K562 (cell line): ENCODE data around the gene AREL1. TPM values are rescaled to one million over a fixed set of nuclear protein-coding genes. Genes with fewer than 3 reads are reported as not detected.

Source experiments
- JUND ChIP-seq, 2 experiments: IDR thresholded peaks; 2 replicates in 1 of 2; 3 replicates in 1 of 2; pipeline ENCODE4 v1.6.1; 2011; ENCODE audit warnings: borderline replicate concordance in 2 of 2, low read depth in 2 of 2, low read length in 2 of 2, improper control_type of control experiment in 1 of 2, missing biosample characterization in 1 of 2, missing genetic modification characterization in 1 of 2, missing genetic modification reagents in 1 of 2
- NFE2L1 ChIP-seq: fragments of 450-650 bp; IDR thresholded peaks from 2 replicates; pipeline ENCODE4 v1.6.1; 2016; ENCODE audit warnings: missing genetic modification characterization, low read depth, mild to moderate bottlenecking, missing compliant biosample characterization, moderate library complexity, borderline replicate concordance
- NR2C2 ChIP-seq, 2 experiments: fragments of 200-800 bp in 1 of 2; sonication (Bioruptor generic) in 1 of 2; sonication (generic) in 1 of 2; formaldehyde crosslinking in 1 of 2; IDR thresholded peaks; 2 replicates each; pipeline versions ENCODE4 v1.6.1 to v1.8.0; 2016 to 2022; ENCODE audit warnings: mild to moderate bottlenecking in 1 of 2, missing compliant biosample characterization in 1 of 2, missing genetic modification characterization in 1 of 2, missing genetic modification reagents in 1 of 2
- NR4A1 ChIP-seq, 2 experiments: fragments of 250-450 bp in 1 of 2; fragments of 450-650 bp in 1 of 2; sonication (Bioruptor Pico) in 1 of 2; IDR thresholded peaks; 2 replicates each; pipeline versions ENCODE4 v1.4.0 to v1.6.1; 2016 to 2020; ENCODE audit warnings: mild to moderate bottlenecking in 2 of 2, missing compliant biosample characterization in 1 of 2, missing genetic modification characterization in 1 of 2, moderate library complexity in 1 of 2
- PTTG1 ChIP-seq: fragments of 450-650 bp; IDR thresholded peaks from 2 replicates; pipeline ENCODE4 v1.6.1; 2016; ENCODE audit warnings: low read depth, mild to moderate bottlenecking, missing genetic modification characterization, missing compliant biosample characterization
- TEAD1 ChIP-seq, 2 experiments: fragments of 450-650 bp in 1 of 2; sonication (generic) in 1 of 2; formaldehyde crosslinking; IDR thresholded peaks; 2 replicates each; pipeline versions ENCODE4 v1.4.0 to v1.8.0; 2020 to 2022; ENCODE audit warnings: mild to moderate bottlenecking in 2 of 2, missing genetic modification reagents in 1 of 2
- TRIM24 ChIP-seq, 2 experiments: fragments of 450-650 bp; IDR thresholded peaks; 2 replicates each; pipeline ENCODE4 v1.6.1; 2016
- ZNF316 ChIP-seq: fragments of 450-650 bp; IDR thresholded peaks from 2 replicates; pipeline ENCODE4 v1.6.1; 2016
- ZNF41 ChIP-seq: fragments of 250-450 bp; sonication (Bioruptor Pico); conservative IDR thresholded peaks from 2 replicates; pipeline ENCODE4 v1.4.0; 2020; ENCODE audit warnings: mild to moderate bottlenecking
- polyA plus RNA-seq, 8 experiments: library from polyadenylated mRNA; depleted of rRNA in 4 of 8; stranded (reverse) in 5 of 8; unstranded in 3 of 8; fragments of >200 nt; fragmentation: Nextera tagmentation in 2 of 8; fragmentation: Illumina TruSeq in 1 of 8; extraction: Ambion mirVana in 2 of 8; extraction: Trizol in 1 of 8; gene quantifications; 2 replicates each; pipeline versions ENCODE4 v1.2.1 to v1.2.3, GENCODE V29; 2011 to 2014; ENCODE audit warnings: inconsistent platforms in 1 of 8, missing spikeins in 1 of 8
- total RNA-seq, 7 experiments: library from RNA; depleted of rRNA in 6 of 7; stranded (reverse); fragments of >200 nt in 6 of 7; fragmentation: Illumina TruSeq in 2 of 7; extraction: Trizol in 2 of 7; gene quantifications; 2 replicates each; pipeline versions ENCODE4 v1.2.1 to v1.2.3, GENCODE V29; 2011 to 2021; ENCODE audit warnings: low replicate concordance in 1 of 7
- TF ChIP-seq, protein P1 (sequence below): fragments of 250-450 bp; sonication (Bioruptor Pico); IDR thresholded peaks from 2 replicates; pipeline ENCODE4 v1.8.0; 2021; ENCODE audit warnings: moderate library complexity, mild to moderate bottlenecking, inconsistent platforms
- TF ChIP-seq, protein P2 (sequence below): sonication (generic); formaldehyde crosslinking; IDR thresholded peaks from 2 replicates; pipeline ENCODE4 v1.8.0; 2022; ENCODE audit warnings: mild to moderate bottlenecking, missing genetic modification reagents

The AREL1 gene
- total and polyA plus RNA-seq, 9 of the 15 experiments (the other 6 are each of a cell fraction or from before 2014, with no cell fraction given): 6.0 to 24.8 (median 16.6) TPM

DNA sequence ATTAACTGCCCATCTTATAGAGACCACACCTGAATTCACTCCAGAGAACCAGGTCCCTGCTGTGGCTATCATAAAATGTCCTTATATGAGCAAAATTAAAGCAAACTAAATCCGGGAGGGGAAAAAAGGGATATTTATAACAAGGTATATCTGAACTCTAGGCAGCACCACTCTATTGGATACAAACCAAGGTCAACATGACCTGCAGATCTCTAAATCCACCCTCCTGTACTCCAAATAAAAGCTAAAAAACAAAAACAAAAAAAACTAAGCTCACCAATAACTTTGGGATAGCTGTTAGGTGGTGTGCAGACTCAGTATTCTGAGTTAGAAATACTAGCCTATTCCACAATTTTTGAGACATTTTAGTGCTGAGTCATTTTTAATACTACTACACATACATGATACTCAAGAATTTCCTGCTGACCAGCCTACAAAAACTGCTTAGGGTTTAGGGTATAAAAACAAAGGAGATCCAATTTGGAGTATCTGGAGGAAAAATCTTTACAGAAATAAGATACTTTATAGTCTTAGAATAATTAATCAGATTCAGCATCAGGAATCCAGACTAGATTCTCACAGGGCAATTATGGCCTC lies 54.2 kb downstream of the AREL1 start (continued):
- TF ChIP-seq NR2C2 (CRISPR knock-in tag; IDR thresholded peaks at IDR 0.05): no peak
- no peak for TF ChIP-seq NR2C2 (tag; IDR thresholded peaks at IDR 0.05)
- TF ChIP-seq PTTG1: no peak
- peak; percentile 83 for TF ChIP-seq ZNF316
- TF ChIP-seq TRIM24 (IDR thresholded peaks at IDR 0.05): no peak
- 0 out of 2 replicates have a peak, but pooled peaks have one; percentile 15 for TF ChIP-seq NFE2L1
- no peak for TF ChIP-seq NR4A1 (CRISPR knock-in tag; IDR thresholded peaks at IDR 0.05)
- TF ChIP-seq NR4A1 (tag; IDR thresholded peaks at IDR 0.05): no peak
- TF ChIP-seq ZNF41 (CRISPR knock-in tag): no peak
- TF ChIP-seq, protein P1, sequence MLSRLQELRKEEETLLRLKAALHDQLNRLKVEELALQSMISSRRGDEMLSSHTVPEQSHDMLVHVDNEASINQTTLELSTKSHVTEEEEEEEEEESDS (CRISPR knock-in tag): no peak
- TF ChIP-seq, protein P2, sequence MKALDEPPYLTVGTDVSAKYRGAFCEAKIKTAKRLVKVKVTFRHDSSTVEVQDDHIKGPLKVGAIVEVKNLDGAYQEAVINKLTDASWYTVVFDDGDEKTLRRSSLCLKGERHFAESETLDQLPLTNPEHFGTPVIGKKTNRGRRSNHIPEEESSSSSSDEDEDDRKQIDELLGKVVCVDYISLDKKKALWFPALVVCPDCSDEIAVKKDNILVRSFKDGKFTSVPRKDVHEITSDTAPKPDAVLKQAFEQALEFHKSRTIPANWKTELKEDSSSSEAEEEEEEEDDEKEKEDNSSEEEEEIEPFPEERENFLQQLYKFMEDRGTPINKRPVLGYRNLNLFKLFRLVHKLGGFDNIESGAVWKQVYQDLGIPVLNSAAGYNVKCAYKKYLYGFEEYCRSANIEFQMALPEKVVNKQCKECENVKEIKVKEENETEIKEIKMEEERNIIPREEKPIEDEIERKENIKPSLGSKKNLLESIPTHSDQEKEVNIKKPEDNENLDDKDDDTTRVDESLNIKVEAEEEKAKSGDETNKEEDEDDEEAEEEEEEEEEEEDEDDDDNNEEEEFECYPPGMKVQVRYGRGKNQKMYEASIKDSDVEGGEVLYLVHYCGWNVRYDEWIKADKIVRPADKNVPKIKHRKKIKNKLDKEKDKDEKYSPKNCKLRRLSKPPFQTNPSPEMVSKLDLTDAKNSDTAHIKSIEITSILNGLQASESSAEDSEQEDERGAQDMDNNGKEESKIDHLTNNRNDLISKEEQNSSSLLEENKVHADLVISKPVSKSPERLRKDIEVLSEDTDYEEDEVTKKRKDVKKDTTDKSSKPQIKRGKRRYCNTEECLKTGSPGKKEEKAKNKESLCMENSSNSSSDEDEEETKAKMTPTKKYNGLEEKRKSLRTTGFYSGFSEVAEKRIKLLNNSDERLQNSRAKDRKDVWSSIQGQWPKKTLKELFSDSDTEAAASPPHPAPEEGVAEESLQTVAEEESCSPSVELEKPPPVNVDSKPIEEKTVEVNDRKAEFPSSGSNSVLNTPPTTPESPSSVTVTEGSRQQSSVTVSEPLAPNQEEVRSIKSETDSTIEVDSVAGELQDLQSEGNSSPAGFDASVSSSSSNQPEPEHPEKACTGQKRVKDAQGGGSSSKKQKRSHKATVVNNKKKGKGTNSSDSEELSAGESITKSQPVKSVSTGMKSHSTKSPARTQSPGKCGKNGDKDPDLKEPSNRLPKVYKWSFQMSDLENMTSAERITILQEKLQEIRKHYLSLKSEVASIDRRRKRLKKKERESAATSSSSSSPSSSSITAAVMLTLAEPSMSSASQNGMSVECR (CRISPR knock-in tag): no peak
- TF ChIP-seq JUND (IDR thresholded peaks at IDR 0.05; ENCODE audit: borderline replicate concordance, low read depth, low read length): no peak
- TF ChIP-seq JUND (tag; IDR thresholded peaks at IDR 0.05; ENCODE audit: borderline replicate concordance, low read depth, low read length): no peak
- TF ChIP-seq TEAD1 (CRISPR knock-in tag; IDR thresholded peaks at IDR 0.05): no peak
